Keratinocyte (primary cell): ENCODE measurements around the gene SMPD4.
"Not testable (repeated sequence)": the region's sequence is repeated elsewhere in the genome, so short reads cannot be mapped to it uniquely, and the experiment has no call there.

Experiments
- EZH2 ChIP-seq: IDR thresholded peaks from one replicate; pipeline ENCODE4 v1.6.1; 2012; ENCODE audit warnings: inconsistent platforms, mild to moderate bottlenecking, low read length, moderate library complexity
- TF ChIP-seq, protein P1 (sequence below), 3 experiments: IDR thresholded peaks in 1 of 3; conservative IDR thresholded peaks in 1 of 3; optimal IDR thresholded peaks in 1 of 3; 2 replicates in 2 of 3; 3 replicates in 1 of 3; pipeline versions ENCODE3 to v1.5.1; 2011; ENCODE audit warnings: low read length in 3 of 3, mild to moderate bottlenecking in 3 of 3, moderate library complexity in 2 of 3, control low read depth in 1 of 3, inconsistent platforms in 1 of 3; ENCODE audit not compliant: insufficient read depth in 2 of 3; ENCODE audit errors: extremely low read depth in 1 of 3

DNA sequence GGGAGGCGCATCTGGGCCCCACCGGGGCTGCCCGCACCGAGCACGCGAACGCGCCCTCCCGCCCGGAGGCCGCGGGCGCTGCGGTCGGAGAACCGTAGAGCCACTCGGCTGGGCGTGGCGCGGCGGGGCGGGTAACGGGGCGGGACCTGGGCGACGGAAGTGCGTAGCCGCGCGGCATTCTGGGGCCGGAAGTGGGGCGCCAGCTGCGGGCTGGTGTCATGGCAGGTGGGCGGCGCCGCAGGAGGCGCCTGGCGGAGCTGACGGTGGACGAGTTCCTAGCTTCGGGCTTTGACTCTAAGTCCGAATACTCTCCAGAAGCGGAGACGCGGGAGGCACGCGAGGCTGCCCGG lies 47.7 kb upstream of the SMPD4 start:
- TF ChIP-seq, protein P1, sequence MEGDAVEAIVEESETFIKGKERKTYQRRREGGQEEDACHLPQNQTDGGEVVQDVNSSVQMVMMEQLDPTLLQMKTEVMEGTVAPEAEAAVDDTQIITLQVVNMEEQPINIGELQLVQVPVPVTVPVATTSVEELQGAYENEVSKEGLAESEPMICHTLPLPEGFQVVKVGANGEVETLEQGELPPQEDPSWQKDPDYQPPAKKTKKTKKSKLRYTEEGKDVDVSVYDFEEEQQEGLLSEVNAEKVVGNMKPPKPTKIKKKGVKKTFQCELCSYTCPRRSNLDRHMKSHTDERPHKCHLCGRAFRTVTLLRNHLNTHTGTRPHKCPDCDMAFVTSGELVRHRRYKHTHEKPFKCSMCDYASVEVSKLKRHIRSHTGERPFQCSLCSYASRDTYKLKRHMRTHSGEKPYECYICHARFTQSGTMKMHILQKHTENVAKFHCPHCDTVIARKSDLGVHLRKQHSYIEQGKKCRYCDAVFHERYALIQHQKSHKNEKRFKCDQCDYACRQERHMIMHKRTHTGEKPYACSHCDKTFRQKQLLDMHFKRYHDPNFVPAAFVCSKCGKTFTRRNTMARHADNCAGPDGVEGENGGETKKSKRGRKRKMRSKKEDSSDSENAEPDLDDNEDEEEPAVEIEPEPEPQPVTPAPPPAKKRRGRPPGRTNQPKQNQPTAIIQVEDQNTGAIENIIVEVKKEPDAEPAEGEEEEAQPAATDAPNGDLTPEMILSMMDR (optimal IDR thresholded peaks at IDR 0.05 in 1 of 3, IDR thresholded peaks at IDR 0.05 in 1 of 3, conservative IDR thresholded peaks at IDR 0.05 in 1 of 3; ENCODE audit: extremely low read depth in 1 of 3, insufficient read depth in 2 of 3, low read length in 3 of 3) = not testable (repeated sequence)
- not testable (repeated sequence) for TF ChIP-seq EZH2
